IMR-90 (cell line): ENCODE results near the gene MNS1. TPM values are rescaled to one million over a fixed set of nuclear protein-coding genes. Genes with fewer than 3 reads are reported as not detected.

Source experiments
- ATAC-seq: fragments of 200-7000 bp; cut with Tn5 transposase; 2 replicates; pipeline ENCODE4 v1.9.1; 2020; ENCODE audit warnings: low read depth, mild to moderate bottlenecking, moderate library complexity
- BruUV-seq: library from RNA; stranded (reverse); fragments of 400-500 nt; replicated peaks from 2 replicates; lab custom pipeline; 2021; lab: Mats Ljungman, UMichigan
- CTCF ChIA-PET: fragments of 300-600 bp; formaldehyde crosslinking; extraction: SDS; loops from one replicate; lab custom pipeline; 2021; ENCODE audit warnings: antibody characterized with exemption; lab: Yijun Ruan, JAX
- POLR2A ChIA-PET: fragments of 300-600 bp; sonication (Branson Sonifier 250); formaldehyde crosslinking; loops from one replicate; lab custom pipeline; 2022; ENCODE audit warnings: antibody characterized with exemption; ENCODE audit not compliant: unreplicated experiment; lab: Charles Lee
- DNase-seq: peaks from one replicate; pipeline ENCODE4 v3.0.0; 2013
- H2AFZ ChIP-seq: replicated peaks from 2 replicates; pipeline ENCODE3; 2013; ENCODE audit warnings: low read length, mild to moderate bottlenecking; ENCODE audit not compliant: poor library complexity
- H2AK5ac ChIP-seq: 2 replicates; pipeline ENCODE4 v1.6.1; 2013; ENCODE audit warnings: low read depth, low read length, inconsistent platforms
- H2AK9ac ChIP-seq: replicated peaks from 2 replicates; pipeline ENCODE3; 2013; ENCODE audit warnings: mild to moderate bottlenecking, low read depth, low read length, moderate library complexity; ENCODE audit not compliant: poor library complexity
- H2BK120ac ChIP-seq: 2 replicates; pipeline ENCODE4 v1.6.1; 2013; ENCODE audit warnings: low read depth, low read length, inconsistent platforms
- H2BK15ac ChIP-seq: 3 replicates; pipeline ENCODE4 v1.6.1; 2013; ENCODE audit warnings: low read depth, low read length, inconsistent platforms
- H2BK20ac ChIP-seq: 2 replicates; pipeline ENCODE4 v1.6.1; 2013; ENCODE audit warnings: low read depth, mild to moderate bottlenecking, inconsistent platforms, low read length, moderate library complexity
- H2BK5ac ChIP-seq: 2 replicates; pipeline ENCODE4 v1.6.1; 2013; ENCODE audit warnings: mild to moderate bottlenecking, low read depth, low read length, inconsistent platforms; ENCODE audit not compliant: poor library complexity, severe bottlenecking
- H3K14ac ChIP-seq: replicated peaks from 2 replicates; pipeline ENCODE4 v1.6.1; 2013; ENCODE audit warnings: low read depth, low read length, inconsistent platforms
- H3K18ac ChIP-seq: 2 replicates; pipeline ENCODE4 v1.6.1; 2013; ENCODE audit warnings: low read depth, low read length, control low read depth
- H3K23ac ChIP-seq: 2 replicates; pipeline ENCODE4 v1.6.1; 2013; ENCODE audit warnings: low read depth, low read length, inconsistent platforms
- H3K27ac ChIP-seq: 2 replicates; pipeline ENCODE4 v1.5.1; 2013; ENCODE audit warnings: mild to moderate bottlenecking, control low read depth, low read length; ENCODE audit not compliant: insufficient read depth
- H3K27me3 ChIP-seq: 2 replicates; pipeline ENCODE4 v1.6.1; 2013; ENCODE audit warnings: low read length; ENCODE audit not compliant: control insufficient read depth, insufficient read depth
- H3K36me3 ChIP-seq: 2 replicates; pipeline ENCODE4 v1.6.1; 2013; ENCODE audit warnings: low read length, mixed read lengths; ENCODE audit not compliant: control insufficient read depth, insufficient read depth
- H3K4ac ChIP-seq: 2 replicates; pipeline ENCODE4 v1.6.1; 2013; ENCODE audit warnings: low read depth, low read length, inconsistent platforms
- H3K4me1 ChIP-seq: 2 replicates; pipeline ENCODE4 v1.6.1; 2013; ENCODE audit warnings: low read length, mixed read lengths; ENCODE audit not compliant: control insufficient read depth, insufficient read depth
- H3K4me2 ChIP-seq: 2 replicates; pipeline ENCODE4 v1.6.1; 2013; ENCODE audit warnings: low read depth, mild to moderate bottlenecking, control low read depth, low read length, moderate library complexity
- H3K4me3 ChIP-seq: 2 replicates; pipeline ENCODE4 v1.5.1; 2013; ENCODE audit warnings: low read depth, mild to moderate bottlenecking, control low read depth, low read length, moderate library complexity; ENCODE audit not compliant: insufficient read depth
- H3K56ac ChIP-seq: 2 replicates; pipeline ENCODE4 v1.6.1; 2013; ENCODE audit warnings: low read length, inconsistent platforms; ENCODE audit not compliant: insufficient read depth; ENCODE audit errors: extremely low read depth
- H3K79me1 ChIP-seq, 2 experiments: 2 replicates each; pipeline ENCODE4 v1.6.1; 2013; ENCODE audit warnings: low read length in 2 of 2, inconsistent platforms in 1 of 2, low read depth in 1 of 2
- H3K9ac ChIP-seq: 2 replicates; pipeline ENCODE4 v1.6.1; 2013; ENCODE audit warnings: low read depth, low read length, control low read depth
- H3K9me1 ChIP-seq: 2 replicates; pipeline ENCODE4 v1.6.1; 2013; ENCODE audit warnings: low read length, inconsistent platforms; ENCODE audit not compliant: insufficient read depth
- H3K9me3 ChIP-seq: 2 replicates; pipeline ENCODE4 v1.6.1; 2013; ENCODE audit warnings: low read length; ENCODE audit not compliant: control insufficient read depth, insufficient read depth
- H4K20me1 ChIP-seq: 2 replicates; pipeline ENCODE4 v1.6.1; 2013; ENCODE audit warnings: low read length, inconsistent platforms; ENCODE audit not compliant: insufficient read depth
- H4K5ac ChIP-seq: 2 replicates; pipeline ENCODE4 v1.6.1; 2013; ENCODE audit warnings: mild to moderate bottlenecking, low read depth, low read length, control low read depth
- H4K8ac ChIP-seq, 2 experiments: 2 replicates each; pipeline ENCODE4 v1.6.1; 2013; ENCODE audit warnings: low read depth in 2 of 2, low read length in 2 of 2, control low read depth in 1 of 2, inconsistent platforms in 1 of 2
- H4K91ac ChIP-seq: 2 replicates; pipeline ENCODE4 v1.6.1; 2013; ENCODE audit warnings: low read depth, low read length, inconsistent platforms; ENCODE audit not compliant: insufficient read depth
- CEBPB ChIP-seq: IDR thresholded peaks from 2 replicates; pipeline ENCODE4 v1.6.1; 2012; ENCODE audit warnings: low read depth, low read length, improper control_type of control experiment
- CHD1 ChIP-seq: IDR thresholded peaks from 2 replicates; pipeline ENCODE4 v1.6.1; 2012; ENCODE audit warnings: low read depth, low read length, improper control_type of control experiment
- NFE2L2 ChIP-seq: fragments of 150-350 bp; IDR thresholded peaks from 2 replicates; pipeline ENCODE4 v1.6.1; 2016; ENCODE audit warnings: low read depth, mild to moderate bottlenecking, low read length
- RCOR1 ChIP-seq: IDR thresholded peaks from 2 replicates; pipeline ENCODE4 v1.6.1; 2012; ENCODE audit warnings: mild to moderate bottlenecking, low read length, improper control_type of control experiment; ENCODE audit not compliant: insufficient replicate concordance
- RFX5 ChIP-seq: IDR thresholded peaks from 2 replicates; pipeline ENCODE4 v1.8.0; 2012; ENCODE audit warnings: low read depth, mild to moderate bottlenecking, low read length, moderate library complexity
- SMC3 ChIP-seq: fragments of 150-350 bp; IDR thresholded peaks from 2 replicates; pipeline ENCODE4 v1.6.1; 2016; ENCODE audit warnings: low read depth, mild to moderate bottlenecking, antibody characterized with exemption, low read length, moderate library complexity
- USF2 ChIP-seq: fragments of 150-350 bp; IDR thresholded peaks from 2 replicates; pipeline ENCODE4 v1.6.1; 2017; ENCODE audit warnings: mild to moderate bottlenecking, antibody characterized with exemption, low read length, low read depth
- WGBS, 2 experiments: methylation state at CpG; one replicate each; pipeline versions ENCODE4 v1.1.5 to v1.1.7; 2013; ENCODE audit warnings: missing lambda C conversion rate in 2 of 2; ENCODE audit not compliant: insufficient read length in 1 of 2; ENCODE audit errors: extremely low coverage in 2 of 2; 5-methylcytosine and 5-hydroxymethylcytosine counted together
- dilution Hi-C: fragments of 300-500 bp; cut with HindIII; formaldehyde crosslinking; loops from one replicate; pipeline ENCODE4 v1.14.3; 2018; ENCODE audit warnings: low sequenced_read_pairs; ENCODE audit not compliant: unreplicated experiment
- in situ Hi-C: fragments of 300-500 bp; cut with MboI; formaldehyde crosslinking; loops from 3 replicates; pipeline ENCODE4 v1.14.3; 2019; ENCODE audit warnings: low sequenced_read_pairs, inconsistent platforms, mixed read lengths
- intact Hi-C: fragments of 100-400 bp; cut with micrococcal nuclease; formaldehyde crosslinking; loops from 2 replicates; pipeline ENCODE4 v1.10.0; 2022
- polyA plus RNA-seq, 3 experiments: library from polyadenylated mRNA; depleted of rRNA; stranded (reverse); fragments of >200 nt; gene quantifications; 2 replicates each; pipeline ENCODE4 v1.2.3, GENCODE V29; 2012; ENCODE audit warnings: low replicate concordance in 1 of 3
- total RNA-seq: library from RNA; depleted of rRNA; stranded (reverse); fragments of >200 nt; gene quantifications from 2 replicates; pipeline ENCODE4 v1.2.3, GENCODE V29; 2012
- TF ChIP-seq, protein P1 (sequence below): conservative IDR thresholded peaks from 2 replicates; pipeline ENCODE4 v1.5.1; 2012; ENCODE audit warnings: mild to moderate bottlenecking, low read depth, low read length, improper control_type of control experiment

Gene MNS1
- total and polyA plus RNA-seq, 2 of the 4 experiments (the other 2 are of a cell fraction) = 0.36 to 0.84 TPM

DNA sequence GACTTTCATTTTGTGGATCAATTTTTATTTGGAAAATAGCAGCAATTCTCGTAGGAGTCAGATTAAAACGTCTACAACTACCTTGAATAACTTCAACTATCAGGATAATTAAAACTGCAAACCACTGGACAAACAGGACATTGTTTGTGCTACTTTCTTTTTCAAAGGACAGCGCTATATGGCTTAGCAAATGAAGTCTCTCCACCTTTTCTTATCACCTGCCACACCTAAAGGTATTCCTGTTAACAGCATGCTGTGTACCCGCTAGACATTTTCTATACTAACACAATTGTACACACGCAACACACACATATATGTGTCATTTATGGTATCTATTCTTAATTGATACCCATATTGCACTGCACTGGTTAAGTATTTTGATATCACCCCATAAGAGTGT is 19.2 kb downstream of the MNS1 start:
- H3K18ac ChIP-seq = no peak overlapping the region
- TF ChIP-seq RFX5 = no peak
- TF ChIP-seq SMC3 = no peak
- no peak for TF ChIP-seq NFE2L2
- TF ChIP-seq USF2 = no peak
- TF ChIP-seq, protein P1, sequence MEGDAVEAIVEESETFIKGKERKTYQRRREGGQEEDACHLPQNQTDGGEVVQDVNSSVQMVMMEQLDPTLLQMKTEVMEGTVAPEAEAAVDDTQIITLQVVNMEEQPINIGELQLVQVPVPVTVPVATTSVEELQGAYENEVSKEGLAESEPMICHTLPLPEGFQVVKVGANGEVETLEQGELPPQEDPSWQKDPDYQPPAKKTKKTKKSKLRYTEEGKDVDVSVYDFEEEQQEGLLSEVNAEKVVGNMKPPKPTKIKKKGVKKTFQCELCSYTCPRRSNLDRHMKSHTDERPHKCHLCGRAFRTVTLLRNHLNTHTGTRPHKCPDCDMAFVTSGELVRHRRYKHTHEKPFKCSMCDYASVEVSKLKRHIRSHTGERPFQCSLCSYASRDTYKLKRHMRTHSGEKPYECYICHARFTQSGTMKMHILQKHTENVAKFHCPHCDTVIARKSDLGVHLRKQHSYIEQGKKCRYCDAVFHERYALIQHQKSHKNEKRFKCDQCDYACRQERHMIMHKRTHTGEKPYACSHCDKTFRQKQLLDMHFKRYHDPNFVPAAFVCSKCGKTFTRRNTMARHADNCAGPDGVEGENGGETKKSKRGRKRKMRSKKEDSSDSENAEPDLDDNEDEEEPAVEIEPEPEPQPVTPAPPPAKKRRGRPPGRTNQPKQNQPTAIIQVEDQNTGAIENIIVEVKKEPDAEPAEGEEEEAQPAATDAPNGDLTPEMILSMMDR = no peak
- TF ChIP-seq CEBPB = no peak
- TF ChIP-seq RCOR1 = no peak
- TF ChIP-seq CHD1 = no peak
- in situ Hi-C loops = loop anchor here (25.0 kb wide), 1 partner anchor 783 kb away; no protein-coding TSS in a partner anchor
- H2BK120ac ChIP-seq = no peak overlapping the region
- H3K4me2 ChIP-seq = no peak overlapping the region
- no peaks in the 10 kb centered on the region for H3K79me1 ChIP-seq
- ChIA-PET POLR2A (no interaction called here), CTCF (no interaction called here)
- H3K27me3 ChIP-seq = no peaks in the 10 kb centered on the region
- no peaks in the 10 kb centered on the region for H4K20me1 ChIP-seq
- H3K4me3 ChIP-seq = no peak overlapping the region
- H3K4me1 ChIP-seq = no peaks in the 10 kb centered on the region
- H3K9me1 ChIP-seq = no peaks in the 10 kb centered on the region
- H2BK20ac ChIP-seq = no peak overlapping the region
- H2BK5ac ChIP-seq = no peak overlapping the region
- intact Hi-C loops = no loop called here
- H3K14ac ChIP-seq = no peak overlapping the region
- dilution Hi-C loops = no loop called here
- H3K9me3 ChIP-seq = no peaks in the 10 kb centered on the region
- no peak overlapping the region for H4K5ac ChIP-seq
- no peak overlapping the region for H4K8ac ChIP-seq
- no peak overlapping the region for H3K4ac ChIP-seq
- H2AFZ ChIP-seq = no peak overlapping the region
- H2AK9ac ChIP-seq = no peak overlapping the region
- 88% methylated on average over 1 of the region's 5 CpGs; no CpG with 5 or more reads in 1 of the 2 experiments for WGBS, 2 experiments
- no peak for ATAC-seq
- H3K9ac ChIP-seq = no peak overlapping the region
- H3K27ac ChIP-seq = no peak overlapping the region
- no peak overlapping the region for H2AK5ac ChIP-seq
- DNase-seq = no peak
- no peak overlapping the region for H4K91ac ChIP-seq
- H3K56ac ChIP-seq = no peak overlapping the region
- no peak overlapping the region for H2BK15ac ChIP-seq
- no peak overlapping the region for H3K23ac ChIP-seq
- BruUV-seq = no TSS peak
- H3K36me3 ChIP-seq = no peaks in the 10 kb centered on the region
